Left ventricle myocardium inferior (tissue), 1 donor: ENCODE data around the gene MSI1. TPM values are rescaled to one million over a fixed set of nuclear protein-coding genes. Genes with fewer than 3 reads are reported as not detected.
A peak's percentile ranks its signal among the peaks of the same experiment; 100 is the strongest.

Experiments
- DNase-seq: peaks from one replicate; pipeline ENCODE4 v3.0.0-alpha.2; 2020
- H3K27ac ChIP-seq: fragments of 200-600 bp; replicated peaks from 2 replicates; pipeline ENCODE4 v1.8.0; 2021
- H3K27me3 ChIP-seq: fragments of 200-600 bp; 2 replicates; pipeline ENCODE4 v1.8.0; 2021; ENCODE audit warnings: low read depth
- H3K36me3 ChIP-seq: fragments of 200-600 bp; 2 replicates; pipeline ENCODE4 v1.8.0; 2021
- H3K4me1 ChIP-seq: fragments of 200-600 bp; 2 replicates; pipeline ENCODE4 v1.8.0; 2021
- H3K4me3 ChIP-seq: fragments of 200-600 bp; 2 replicates; pipeline ENCODE4 v1.8.0; 2021; ENCODE audit warnings: mild to moderate bottlenecking, moderate library complexity
- H3K9me3 ChIP-seq: fragments of 200-600 bp; replicated peaks from 2 replicates; pipeline ENCODE4 v1.8.0; 2021
- CTCF ChIP-seq: fragments of 200-600 bp; IDR thresholded peaks from 2 replicates; pipeline ENCODE4 v1.8.0; 2021; ENCODE audit warnings: antibody characterized with exemption, mild to moderate bottlenecking, borderline replicate concordance
- intact Hi-C: fragments of 100-400 bp; cut with micrococcal nuclease; formaldehyde crosslinking; loops from one replicate; pipeline ENCODE4 v1.11.0; 2022
- total RNA-seq: library from RNA; stranded (reverse); fragmentation: NEBNext Ultra II Directional; extraction: Animal tissue kit (Norgen Biotek cat#: 25700); gene quantifications from one replicate; pipeline ENCODE4 v1.2.1, GENCODE V29; 2021
- donor health status: DM: no; HTN: yes; CAD: no; lungs with severe emphysema.

Gene MSI1
- total RNA-seq, 1 donor from 2014 or later, result 4.8 TPM

GRCh38 chr12:120367233-120367923 lies 1.6 kb downstream of the MSI1 start:
- no peak for TF ChIP-seq CTCF
- Histone ChIP-seq H3K9me3 (no peaks in the 10 kb centered on the region), H3K27me3 (peaks cover 53% of the 10 kb centered on the region), H3K4me1 (peaks cover 27% of the 10 kb centered on the region), H3K27ac (peak overlapping the region; percentile 52), H3K4me3 (peak overlapping the region; percentile 75), H3K36me3 (no peaks in the 10 kb centered on the region)
- intact Hi-C loops, result no loop called here
- DNase-seq, result no peak

- Histone ChIP-seq H3K36me3 (no peaks in the 10 kb centered on the region), H3K9me3 (no peaks in the 10 kb centered on the region), H3K4me1 (peaks cover 33% of the 10 kb centered on the region), H3K27ac (no peak overlapping the region), H3K4me3 (no peak overlapping the region), H3K27me3 (peaks cover 57% of the 10 kb centered on the region)
- DNase-seq, result no peak
- intact Hi-C loops, result no loop called here
- TF ChIP-seq CTCF, result no peak
These were observed 2.1 kb downstream of the MSI1 start for GRCh38 chr12:120366845-120367232.

- DNase-seq, result no peak
- peaks cover 61% of the 10 kb centered on the region for H3K27me3 ChIP-seq
These were observed 2.6 kb downstream of the MSI1 start for GRCh38 chr12:120366341-120366705.

GRCh38 chr12:120365675-120366340 lies 3.2 kb downstream of the MSI1 start:
- TF ChIP-seq CTCF, result no peak
- intact Hi-C loops, result no loop called here
- peaks cover 58% of the 10 kb centered on the region for H3K27me3 ChIP-seq
- H3K36me3 ChIP-seq, result no peaks in the 10 kb centered on the region
- no peaks in the 10 kb centered on the region for H3K9me3 ChIP-seq
- H3K27ac ChIP-seq, result no peak overlapping the region
- no peak overlapping the region for H3K4me3 ChIP-seq
- peaks cover 40% of the 10 kb centered on the region for H3K4me1 ChIP-seq
- no peak for DNase-seq

More at GRCh38 chr12:120366341-120366705, 2.6 kb downstream of the MSI1 start:
- Histone ChIP-seq H3K4me3 (no peak overlapping the region), H3K27ac (no peak overlapping the region), H3K9me3 (no peaks in the 10 kb centered on the region), H3K4me1 (peaks cover 38% of the 10 kb centered on the region), H3K36me3 (no peaks in the 10 kb centered on the region)
- TF ChIP-seq CTCF, result no peak
- intact Hi-C loops, result no loop called here

- H3K27ac ChIP-seq, result no peak overlapping the region
These were observed 4.5 kb downstream of the MSI1 start for GRCh38 chr12:120364487-120364886.

More at GRCh38 chr12:120364487-120364886, 4.5 kb downstream of the MSI1 start:
- peaks cover 45% of the 10 kb centered on the region for H3K27me3 ChIP-seq
- DNase-seq, result no peak
- no peaks in the 10 kb centered on the region for H3K9me3 ChIP-seq
- peaks cover 34% of the 10 kb centered on the region for H3K4me1 ChIP-seq
- H3K36me3 ChIP-seq, result no peaks in the 10 kb centered on the region
- H3K4me3 ChIP-seq, result no peak overlapping the region
- TF ChIP-seq CTCF, result no peak
- intact Hi-C loops, result no loop called here
